ENCODE results near the gene SHB. TPM values are rescaled to one million over a fixed set of nuclear protein-coding genes. Genes with fewer than 3 reads are reported as not detected.
"Not testable (repeated sequence)": the region's sequence is repeated elsewhere in the genome, so short reads cannot be mapped to it uniquely, and the experiment has no call there.

The SHB gene
- total RNA-seq, 2 experiments from 2014 or later: 1.2 TPM

DNA sequence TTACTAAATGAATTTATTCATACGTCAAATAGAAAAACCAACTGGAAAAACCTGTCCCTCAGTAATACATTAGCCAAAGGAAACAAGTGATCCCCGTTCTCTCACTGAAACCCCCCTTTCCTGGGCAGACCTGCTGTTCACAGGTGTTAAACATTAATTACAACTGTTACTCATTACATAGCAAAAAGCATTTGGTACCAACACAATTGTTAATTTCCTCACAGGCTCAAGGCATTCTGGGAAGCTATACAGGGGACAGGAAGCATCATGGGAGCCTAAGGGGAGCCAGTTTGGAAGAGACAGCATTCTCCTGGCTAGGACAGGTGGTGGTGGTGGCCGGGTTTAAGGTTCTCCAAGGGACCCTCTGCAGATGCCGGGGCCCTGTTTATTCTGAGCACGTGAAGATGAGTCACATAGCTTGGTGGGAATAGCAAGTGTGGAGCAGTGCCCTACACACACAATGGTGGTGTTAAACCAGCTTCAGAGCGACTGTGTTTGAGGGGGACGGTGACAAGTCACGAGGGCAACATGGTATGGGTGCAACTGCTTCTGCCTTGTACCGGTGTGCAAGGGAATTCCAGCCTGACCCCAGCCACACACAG lies 102.5 kb downstream of the SHB start:
- intact Hi-C loops (cut with micrococcal nuclease): no loop called here
- DNase-seq: no peak
- H3K4me1 Mint-ChIP-seq (ENCODE audit: low read depth): no peaks in the 10 kb centered on the region
- H3K27ac Mint-ChIP-seq: no peak overlapping the region
- H3K27me3 Mint-ChIP-seq (ENCODE audit: low read depth): no peaks in the 10 kb centered on the region
- H3K36me3 Mint-ChIP-seq (ENCODE audit: low read depth): no peaks in the 10 kb centered on the region
- CTCF ChIA-PET: no interaction called here
- H3K9me3 Mint-ChIP-seq: no peaks in the 10 kb centered on the region
- no peak overlapping the region for H3K4me3 Mint-ChIP-seq

GRCh38 chr9:37965676-37966345 lies 103.2 kb downstream of the SHB start:
- H3K27ac Mint-ChIP-seq; DNase-seq; H3K36me3 Mint-ChIP-seq (ENCODE audit: low read depth); H3K4me3 Mint-ChIP-seq; H3K4me1 Mint-ChIP-seq (ENCODE audit: low read depth); H3K27me3 Mint-ChIP-seq (ENCODE audit: low read depth); CTCF ChIA-PET; intact Hi-C loops (cut with micrococcal nuclease); H3K9me3 Mint-ChIP-seq: not testable (repeated sequence)

DNA sequence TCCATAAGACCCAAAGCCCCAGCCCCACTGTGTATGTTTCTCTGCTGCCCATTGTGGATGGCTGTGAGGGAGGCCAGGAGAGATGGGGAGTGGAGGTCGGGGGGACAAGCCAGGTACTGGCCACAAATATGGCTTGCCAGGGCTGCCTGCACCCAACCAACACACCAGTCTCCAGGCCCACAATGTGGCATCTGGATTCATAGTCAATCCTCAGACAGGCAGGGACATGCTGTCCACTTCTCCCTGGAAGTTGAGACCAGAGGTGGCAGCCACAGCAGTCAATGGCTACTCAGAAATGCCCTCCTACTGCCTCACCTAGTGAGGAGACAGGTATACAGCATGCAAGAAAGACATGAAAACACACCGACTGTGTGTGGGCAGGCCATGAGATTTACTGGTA lies 103.9 kb downstream of the SHB start:
- DNase-seq: no peak
- no peak overlapping the region for H3K4me3 Mint-ChIP-seq
- H3K27ac Mint-ChIP-seq: no peak overlapping the region
- H3K27me3 Mint-ChIP-seq (ENCODE audit: low read depth): no peaks in the 10 kb centered on the region
- no peaks in the 10 kb centered on the region for H3K4me1 Mint-ChIP-seq (ENCODE audit: low read depth)
- no peaks in the 10 kb centered on the region for H3K9me3 Mint-ChIP-seq
- CTCF ChIA-PET: no interaction called here
- intact Hi-C loops (cut with micrococcal nuclease): no loop called here
- H3K36me3 Mint-ChIP-seq (ENCODE audit: low read depth): no peaks in the 10 kb centered on the region

DNA sequence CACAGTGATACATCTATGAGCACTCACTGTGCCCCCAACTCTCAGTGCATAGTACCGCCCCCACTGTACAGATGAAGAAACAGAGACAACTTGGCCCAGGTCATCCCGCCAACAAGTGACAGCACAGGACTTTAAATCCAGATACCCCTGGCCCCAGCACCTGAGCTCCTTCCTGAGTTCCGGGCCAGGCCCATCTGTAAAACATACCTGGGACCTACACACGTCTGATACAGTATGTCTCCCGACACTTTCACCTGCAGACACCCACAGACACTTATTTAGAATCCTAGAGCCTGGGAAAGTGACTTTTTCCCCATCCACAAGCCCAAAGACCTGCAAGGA lies 104.3 kb downstream of the SHB start:
- H3K36me3 Mint-ChIP-seq (ENCODE audit: low read depth): no peaks in the 10 kb centered on the region
- H3K27ac Mint-ChIP-seq: no peak overlapping the region
- H3K27me3 Mint-ChIP-seq (ENCODE audit: low read depth): no peaks in the 10 kb centered on the region
- DNase-seq: no peak
- H3K9me3 Mint-ChIP-seq: no peaks in the 10 kb centered on the region
- no peak overlapping the region for H3K4me3 Mint-ChIP-seq
- CTCF ChIA-PET: no interaction called here
- intact Hi-C loops (cut with micrococcal nuclease): no loop called here
- H3K4me1 Mint-ChIP-seq (ENCODE audit: low read depth): no peaks in the 10 kb centered on the region

DNA sequence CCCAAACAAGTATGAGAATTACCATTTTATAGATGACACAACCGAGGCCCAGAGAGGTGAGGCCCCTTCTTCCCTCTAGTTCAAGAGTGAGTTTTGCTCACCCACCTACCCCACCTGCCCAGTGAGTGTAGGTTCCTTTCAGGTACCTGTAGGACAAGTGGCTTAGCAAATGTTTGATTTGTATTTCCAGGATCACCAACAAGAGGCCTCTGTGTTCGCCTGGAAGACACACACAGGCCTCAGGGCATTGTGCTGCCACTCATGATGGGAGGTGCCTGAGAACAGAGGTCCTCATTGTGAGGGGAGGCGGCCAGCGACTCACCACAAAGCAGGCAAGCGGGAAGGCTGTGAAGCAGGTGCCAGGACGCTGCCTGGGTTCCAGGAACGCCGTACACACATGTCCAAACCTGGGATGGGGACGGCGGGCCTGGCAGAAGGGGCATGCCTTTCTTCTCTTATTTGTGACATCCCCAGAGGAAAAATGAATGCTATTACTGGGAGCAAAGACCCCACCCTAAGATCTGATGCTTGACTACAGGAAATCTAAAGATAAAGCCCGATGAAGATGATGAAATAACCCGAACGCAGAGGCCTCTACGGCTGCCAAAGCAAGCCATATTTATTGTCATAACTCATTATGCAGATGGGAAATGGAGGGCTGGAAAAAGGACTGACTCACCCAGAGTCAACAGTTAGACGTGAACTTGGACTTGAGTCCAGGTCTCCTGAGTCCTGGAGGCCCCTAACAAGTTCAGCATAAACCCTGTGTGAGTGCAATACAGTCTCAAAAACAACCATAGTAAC lies 104.9 kb downstream of the SHB start:
- H3K4me3 Mint-ChIP-seq: no peak overlapping the region
- CTCF ChIA-PET: no interaction called here
- intact Hi-C loops (cut with micrococcal nuclease): no loop called here
- no peak overlapping the region for H3K27ac Mint-ChIP-seq
- no peak for DNase-seq
- H3K9me3 Mint-ChIP-seq: no peaks in the 10 kb centered on the region
- no peaks in the 10 kb centered on the region for H3K27me3 Mint-ChIP-seq (ENCODE audit: low read depth)
- H3K4me1 Mint-ChIP-seq (ENCODE audit: low read depth): no peaks in the 10 kb centered on the region
- no peaks in the 10 kb centered on the region for H3K36me3 Mint-ChIP-seq (ENCODE audit: low read depth)

DNA sequence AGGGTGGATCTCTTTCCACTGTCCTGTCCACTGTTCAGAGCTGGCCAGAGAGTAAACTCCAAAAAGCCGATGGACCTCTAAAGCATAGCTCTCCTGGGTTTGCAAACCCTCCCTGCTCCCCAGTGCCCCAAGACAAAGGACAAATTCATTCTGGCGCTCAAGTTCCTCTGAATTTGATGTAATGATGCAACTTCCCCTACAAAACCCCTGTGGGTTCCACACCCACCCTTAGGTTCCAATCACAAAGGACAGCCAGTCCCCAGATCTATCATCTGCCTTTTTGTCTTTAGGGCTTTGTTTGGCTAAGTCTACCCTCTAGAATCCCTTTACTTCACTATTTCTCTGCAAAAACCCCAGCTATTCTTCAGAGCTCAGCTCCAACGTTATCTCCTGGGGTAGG lies 107.7 kb downstream of the SHB start:
- intact Hi-C loops (cut with micrococcal nuclease): no loop called here
- Mint-ChIP-seq H3K4me3 (no peak overlapping the region), H3K9me3 (no peaks in the 10 kb centered on the region), H3K27ac (no peak overlapping the region), H3K4me1 (ENCODE audit: low read depth) (no peaks in the 10 kb centered on the region), H3K27me3 (ENCODE audit: low read depth) (no peaks in the 10 kb centered on the region), H3K36me3 (ENCODE audit: low read depth) (no peaks in the 10 kb centered on the region)
- no peak for DNase-seq
- CTCF ChIA-PET: interaction anchor here (0.9 to 1.6 kb wide), 2 partner anchors 47 to 127 kb away, joined by 3 to 4 read pairs; no protein-coding TSS in a partner anchor

- intact Hi-C loops (cut with micrococcal nuclease): no loop called here
- DNase-seq: no peak
- CTCF ChIA-PET: interaction anchor here (1.6 kb wide), 1 partner anchor 47 kb away, joined by 4 read pairs; no protein-coding TSS in a partner anchor
- Mint-ChIP-seq H3K9me3 (no peaks in the 10 kb centered on the region), H3K27ac (no peak overlapping the region), H3K4me3 (no peak overlapping the region), H3K4me1 (ENCODE audit: low read depth) (no peaks in the 10 kb centered on the region), H3K36me3 (ENCODE audit: low read depth) (no peaks in the 10 kb centered on the region), H3K27me3 (ENCODE audit: low read depth) (no peaks in the 10 kb centered on the region)
Measured at GRCh38 chr9:37960631-37961030, 108.4 kb downstream of the SHB start.

- CTCF ChIA-PET: interaction anchor here (0.5 to 1.6 kb wide), 2 partner anchors 46 kb away, joined by 3 to 4 read pairs; no protein-coding TSS in a partner anchor
- Mint-ChIP-seq H3K9me3 (no peaks in the 10 kb centered on the region), H3K27me3 (ENCODE audit: low read depth) (no peaks in the 10 kb centered on the region), H3K27ac (no peak overlapping the region), H3K36me3 (ENCODE audit: low read depth) (no peaks in the 10 kb centered on the region), H3K4me1 (ENCODE audit: low read depth) (no peaks in the 10 kb centered on the region), H3K4me3 (no peak overlapping the region)
- intact Hi-C loops (cut with micrococcal nuclease): no loop called here
- no peak for DNase-seq
Measured at GRCh38 chr9:37959976-37960375, 109.1 kb downstream of the SHB start.

- no peak for DNase-seq
- no peak overlapping the region for H3K27ac Mint-ChIP-seq
- no peaks in the 10 kb centered on the region for H3K9me3 Mint-ChIP-seq
- peaks cover 17% of the 10 kb centered on the region for H3K4me1 Mint-ChIP-seq (ENCODE audit: low read depth)
- CTCF ChIA-PET: no interaction called here
- H3K27me3 Mint-ChIP-seq (ENCODE audit: low read depth): no peaks in the 10 kb centered on the region
- no peaks in the 10 kb centered on the region for H3K36me3 Mint-ChIP-seq (ENCODE audit: low read depth)
- intact Hi-C loops (cut with micrococcal nuclease): no loop called here
- H3K4me3 Mint-ChIP-seq: no peak overlapping the region
Measured at GRCh38 chr9:37958154-37958553, 110.9 kb downstream of the SHB start.

- CTCF ChIA-PET: no interaction called here
- no peaks in the 10 kb centered on the region for H3K27me3 Mint-ChIP-seq (ENCODE audit: low read depth)
- intact Hi-C loops (cut with micrococcal nuclease): no loop called here
- H3K9me3 Mint-ChIP-seq: no peaks in the 10 kb centered on the region
- H3K36me3 Mint-ChIP-seq (ENCODE audit: low read depth): no peaks in the 10 kb centered on the region
- H3K27ac Mint-ChIP-seq: no peak overlapping the region
- no peak for DNase-seq
- peaks cover 21% of the 10 kb centered on the region for H3K4me1 Mint-ChIP-seq (ENCODE audit: low read depth)
- H3K4me3 Mint-ChIP-seq: no peak overlapping the region
Measured at GRCh38 chr9:37957664-37957953, 111.4 kb downstream of the SHB start.

GRCh38 chr9:37956904-37957663 lies 111.9 kb downstream of the SHB start:
- peaks cover 21% of the 10 kb centered on the region for H3K4me1 Mint-ChIP-seq (ENCODE audit: low read depth)
- H3K4me3 Mint-ChIP-seq: no peak overlapping the region
- no peak for DNase-seq
- H3K36me3 Mint-ChIP-seq (ENCODE audit: low read depth): no peaks in the 10 kb centered on the region
- CTCF ChIA-PET: no interaction called here
- no peaks in the 10 kb centered on the region for H3K27me3 Mint-ChIP-seq (ENCODE audit: low read depth)
- H3K9me3 Mint-ChIP-seq: no peaks in the 10 kb centered on the region
- intact Hi-C loops (cut with micrococcal nuclease): no loop called here
- H3K27ac Mint-ChIP-seq: no peak overlapping the region

- Mint-ChIP-seq H3K36me3 (ENCODE audit: low read depth) (no peaks in the 10 kb centered on the region), H3K4me1 (ENCODE audit: low read depth) (peaks cover 21% of the 10 kb centered on the region), H3K9me3 (no peaks in the 10 kb centered on the region), H3K4me3 (no peak overlapping the region), H3K27ac (no peak overlapping the region), H3K27me3 (ENCODE audit: low read depth) (no peaks in the 10 kb centered on the region)
- CTCF ChIA-PET: no interaction called here
- intact Hi-C loops (cut with micrococcal nuclease): no loop called here
- DNase-seq: no peak
Measured at GRCh38 chr9:37956423-37956820, 112.6 kb downstream of the SHB start.
